ENCODE measurements around the gene TVP23A. TPM values are rescaled to one million over a fixed set of nuclear protein-coding genes. Genes with fewer than 3 reads are reported as not detected.

TVP23A gene
- total and polyA plus RNA-seq, 10 of the 15 experiments (the other 5 are each of a cell fraction or from before 2014, with no cell fraction given) = 1.1 to 6.4 (median 2.2) TPM

- TF ChIP-seq RELB (IDR thresholded peaks at IDR 0.05; ENCODE audit: low read depth) (peak; percentile 91), SMC3 (IDR thresholded peaks at IDR 0.05; ENCODE audit: borderline replicate concordance, low read length) (0 out of 2 replicates have a peak, but pooled peaks have one; percentile 19), BMI1 (IDR thresholded peaks at IDR 0.05; ENCODE audit: borderline replicate concordance) (peak; percentile 62; the same call in 1 of the 2 replicates), STAT1 (conservative IDR thresholded peaks at IDR 0.05) (no peak), SUPT20H (IDR thresholded peaks at IDR 0.05; ENCODE audit: borderline replicate concordance, control insufficient read depth, low read depth, low read length) (no peak), ESRRA (IDR thresholded peaks at IDR 0.05; ENCODE audit: low read length) (no peak), HDAC2 (IDR thresholded peaks at IDR 0.05) (no peak), HCFC1 (IDR thresholded peaks at IDR 0.05; ENCODE audit: low read length) (no peak), GATAD2B (conservative IDR thresholded peaks at IDR 0.05; ENCODE audit: low read depth) (0 out of 2 replicates have a peak, but pooled peaks have one; percentile 47), IKZF2 (IDR thresholded peaks at IDR 0.05) (peak; percentile 79 to 84), POU2F2 (IDR thresholded peaks at IDR 0.05; ENCODE audit: borderline replicate concordance, low read depth, low read length) (peak; percentile 89), IRF3 (IDR thresholded peaks at IDR 0.05) (no peak), ZBTB40 (IDR thresholded peaks at IDR 0.05; ENCODE audit: borderline replicate concordance) (no peak), POLR2AphosphoS5 (IDR thresholded peaks at IDR 0.05; ENCODE audit: low read length) (no peak), POLR2A (IDR thresholded peaks at IDR 0.05; ENCODE audit: low read depth, low read length) (no peak), ZNF207 (IDR thresholded peaks at IDR 0.05; ENCODE audit: borderline replicate concordance) (no peak), MEF2A (IDR thresholded peaks at IDR 0.05; ENCODE audit: insufficient read depth, low read depth, low read length) (0 out of 2 replicates have a peak, but pooled peaks have one; percentile 42), ZNF24 (IDR thresholded peaks at IDR 0.05) (peak; percentile 65; the same call in 1 of the 2 replicates), POLR2AphosphoS2 (IDR thresholded peaks at IDR 0.05; ENCODE audit: low read depth, low read length) (no peak), CBFB (IDR thresholded peaks at IDR 0.05; ENCODE audit: low read depth) (peak; percentile 20; the same call in 1 of the 2 replicates), IRF5 (IDR thresholded peaks at IDR 0.05; ENCODE audit: borderline replicate concordance) (no peak), KAT2A (conservative IDR thresholded peaks at IDR 0.05; ENCODE audit: control insufficient read depth, low read depth, low read length) (no peak), YBX1 (IDR thresholded peaks at IDR 0.05) (no peak), SIN3A (IDR thresholded peaks at IDR 0.05; ENCODE audit: low read depth, low read length) (no peak)
These were observed 6.1 kb downstream of the TVP23A start (continued) for GRCh38 chr16:10812312-10813098.
